ENCODE measurements around the gene CCDC197. TPM values are rescaled to one million over a fixed set of nuclear protein-coding genes. Genes with fewer than 3 reads are reported as not detected.
A peak's percentile ranks its signal among the peaks of the same experiment; 100 is the strongest.

CCDC197 gene
- total and polyA plus RNA-seq, 5 donors from 2014 or later: not detected

DNA sequence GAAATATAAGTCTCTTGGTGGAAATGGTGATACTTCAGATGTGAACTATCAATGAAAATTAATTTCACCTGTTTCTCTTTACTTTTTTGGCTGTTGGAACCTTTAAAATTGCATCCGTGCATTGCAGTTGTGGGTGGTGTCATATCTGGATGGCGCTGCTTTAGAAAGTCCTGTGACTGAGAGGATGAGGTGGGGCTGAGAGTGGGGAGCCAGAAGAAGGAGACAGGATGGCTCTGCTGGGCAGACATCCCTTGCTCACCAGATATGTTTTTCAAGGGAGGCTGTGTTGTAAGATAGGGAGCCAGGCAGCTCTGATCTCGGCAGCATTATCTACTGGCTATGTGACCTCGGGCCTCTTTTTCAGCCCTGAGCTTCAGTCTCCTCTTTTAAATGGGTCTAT lies 33.4 kb upstream of the CCDC197 start:
- Mint-ChIP-seq H3K4me1 (peaks cover 29 to 67% (median 51%) of the 10 kb centered on the region in 4 donors), H3K9me3 (peaks cover 0 to 4% (median 0%) of the 10 kb centered on the region in 7 donors), H3K4me3 (peak overlapping the region in 3 of 4 donors; percentile 61 to 68 (median 67)), H3K36me3 (no peaks in the 10 kb centered on the region), H3K27ac (peak overlapping the region; percentile 87 to 98 (median 97)), H3K27me3 (no peaks in the 10 kb centered on the region)
- H3K4me3 ChIP-seq (ENCODE audit: low read depth, low read length): peak overlapping the region; percentile 57
- DNase-seq (peak in 1 of 3 donors; percentile 56), ATAC-seq (ENCODE audit: low read depth in 2 of 2) (no peak)
- no peaks in the 10 kb centered on the region for H3K36me3 ChIP-seq (ENCODE audit: control insufficient read depth, insufficient read depth, low read length)
- no peaks in the 10 kb centered on the region for H3K27me3 ChIP-seq (ENCODE audit: control insufficient read depth, insufficient read depth, low read length)
- H3K9me3 ChIP-seq (ENCODE audit: control insufficient read depth in 2 of 2, low read length in 2 of 2): no peaks in the 10 kb centered on the region
- peaks cover 58% of the 10 kb centered on the region for H3K4me1 ChIP-seq (ENCODE audit: control insufficient read depth, insufficient read depth, low read length, poor library complexity, severe bottlenecking)
- peak overlapping the region; percentile 87 for H3K27ac ChIP-seq (ENCODE audit: insufficient read depth, low read length, poor library complexity, severe bottlenecking)

DNA sequence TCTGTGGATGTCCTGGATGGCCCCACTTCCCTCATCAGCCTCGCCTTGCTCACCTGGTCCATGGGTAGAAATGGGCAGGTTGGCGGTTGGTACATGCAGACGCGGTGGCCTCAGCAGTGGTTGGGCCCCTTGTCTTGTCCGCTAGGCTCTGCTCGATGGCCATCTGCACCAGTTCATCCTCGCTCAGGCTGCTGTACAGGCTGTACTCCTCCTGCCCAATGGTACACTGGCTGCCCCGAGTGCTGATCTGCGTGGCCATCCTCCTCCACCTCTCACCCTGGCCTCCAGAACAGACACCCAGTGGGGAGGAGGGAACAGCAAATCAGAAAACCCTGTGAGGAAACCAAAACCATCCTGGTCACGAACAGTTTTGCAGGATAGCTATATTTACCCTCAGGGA lies 32.8 kb upstream of the CCDC197 start:
- peaks cover 24 to 61% (median 46%) of the 10 kb centered on the region in 4 donors for H3K4me1 Mint-ChIP-seq
- no peaks in the 10 kb centered on the region for H3K36me3 Mint-ChIP-seq
- H3K27ac Mint-ChIP-seq: no peak overlapping the region
- Histone ChIP-seq H3K4me1 (ENCODE audit: control insufficient read depth, insufficient read depth, low read length, poor library complexity, severe bottlenecking) (peaks cover 52% of the 10 kb centered on the region), H3K27ac (ENCODE audit: insufficient read depth, low read length, poor library complexity, severe bottlenecking) (peak overlapping the region; percentile 87), H3K4me3 (ENCODE audit: low read depth, low read length) (peak overlapping the region; percentile 7), H3K36me3 (ENCODE audit: control insufficient read depth, insufficient read depth, low read length) (no peaks in the 10 kb centered on the region), H3K27me3 (ENCODE audit: control insufficient read depth, insufficient read depth, low read length) (no peaks in the 10 kb centered on the region), H3K9me3 (ENCODE audit: control insufficient read depth in 2 of 2, low read length in 2 of 2) (no peaks in the 10 kb centered on the region)
- H3K4me3 Mint-ChIP-seq: peak overlapping the region in 1 of 4 donors; percentile 0
- H3K9me3 Mint-ChIP-seq: peaks cover 0 to 4% (median 0%) of the 10 kb centered on the region in 7 donors
- DNase-seq (no peak), ATAC-seq (ENCODE audit: low read depth in 2 of 2) (no peak)
- H3K27me3 Mint-ChIP-seq: no peaks in the 10 kb centered on the region

DNA sequence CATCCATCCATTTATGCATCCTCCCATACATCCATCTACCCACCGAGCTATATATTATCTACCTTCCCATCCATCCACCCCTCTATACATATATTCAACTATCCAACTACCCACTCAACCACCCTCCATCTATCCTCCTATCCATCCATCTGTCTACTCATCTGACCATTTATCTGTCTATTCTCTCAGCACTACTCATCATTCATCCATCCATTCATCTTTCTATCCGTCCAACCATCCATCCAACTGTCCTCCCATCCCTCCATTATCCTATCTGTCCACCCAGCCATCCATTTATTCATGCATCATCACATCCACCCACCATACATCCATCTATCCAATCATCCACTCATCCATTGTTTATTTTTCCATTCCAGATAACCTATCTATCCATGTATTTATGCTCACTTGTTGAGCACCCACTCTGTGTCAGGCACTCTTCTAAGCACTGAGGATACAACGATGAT lies 32.2 kb upstream of the CCDC197 start:
- Mint-ChIP-seq H3K4me3 (peak overlapping the region in 2 of 4 donors; percentile 0 to 71), H3K4me1 (peaks cover 21 to 55% (median 40%) of the 10 kb centered on the region in 4 donors), H3K27me3 (no peaks in the 10 kb centered on the region), H3K27ac (peak overlapping the region; percentile 4 to 74 (median 66)), H3K36me3 (no peaks in the 10 kb centered on the region), H3K9me3 (peaks cover 0 to 4% (median 0%) of the 10 kb centered on the region in 7 donors)
- H3K9me3 ChIP-seq (ENCODE audit: control insufficient read depth in 2 of 2, low read length in 2 of 2): no peaks in the 10 kb centered on the region
- H3K27me3 ChIP-seq (ENCODE audit: control insufficient read depth, insufficient read depth, low read length): no peaks in the 10 kb centered on the region
- no peaks in the 10 kb centered on the region for H3K36me3 ChIP-seq (ENCODE audit: control insufficient read depth, insufficient read depth, low read length)
- H3K27ac ChIP-seq (ENCODE audit: insufficient read depth, low read length, poor library complexity, severe bottlenecking): no peak overlapping the region
- H3K4me3 ChIP-seq (ENCODE audit: low read depth, low read length): no peak overlapping the region
- DNase-seq (no peak), ATAC-seq (ENCODE audit: low read depth in 2 of 2) (no peak)
- peaks cover 46% of the 10 kb centered on the region for H3K4me1 ChIP-seq (ENCODE audit: control insufficient read depth, insufficient read depth, low read length, poor library complexity, severe bottlenecking)

DNA sequence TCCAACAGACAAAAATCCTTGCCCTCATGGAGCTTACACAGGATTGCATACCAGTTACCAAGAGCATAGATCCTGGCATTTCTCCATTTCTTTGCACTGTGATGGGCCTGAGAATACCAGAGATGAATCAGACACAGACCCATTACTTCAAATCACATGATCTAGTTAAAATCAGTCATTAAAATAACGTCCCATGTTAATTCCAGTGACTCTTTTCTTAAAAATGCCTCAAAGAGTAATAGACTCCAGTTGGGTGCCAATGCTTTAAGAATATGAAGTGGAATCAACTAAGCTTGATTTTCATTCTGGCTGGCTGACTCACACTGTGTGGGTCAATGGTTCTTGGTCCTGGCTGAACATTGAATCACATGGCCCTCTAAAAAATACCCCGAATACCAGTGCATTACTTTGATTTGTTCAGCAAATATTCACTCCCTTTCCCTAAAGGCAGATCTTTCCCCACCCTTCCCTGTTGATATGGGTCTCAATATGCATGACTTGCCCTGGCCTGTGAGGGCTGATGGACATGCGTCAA lies 31.7 kb upstream of the CCDC197 start:
- no peaks in the 10 kb centered on the region for H3K27me3 Mint-ChIP-seq
- Histone ChIP-seq H3K27ac (ENCODE audit: insufficient read depth, low read length, poor library complexity, severe bottlenecking) (no peak overlapping the region), H3K4me1 (ENCODE audit: control insufficient read depth, insufficient read depth, low read length, poor library complexity, severe bottlenecking) (peaks cover 44% of the 10 kb centered on the region), H3K4me3 (ENCODE audit: low read depth, low read length) (no peak overlapping the region), H3K36me3 (ENCODE audit: control insufficient read depth, insufficient read depth, low read length) (no peaks in the 10 kb centered on the region), H3K27me3 (ENCODE audit: control insufficient read depth, insufficient read depth, low read length) (no peaks in the 10 kb centered on the region), H3K9me3 (ENCODE audit: control insufficient read depth in 2 of 2, low read length in 2 of 2) (no peaks in the 10 kb centered on the region)
- peak overlapping the region in 1 of 4 donors; percentile 0 for H3K4me3 Mint-ChIP-seq
- H3K4me1 Mint-ChIP-seq: peaks cover 21 to 52% (median 36%) of the 10 kb centered on the region in 4 donors
- ATAC-seq (ENCODE audit: low read depth in 2 of 2): no peak
- no peak for DNase-seq
- H3K9me3 Mint-ChIP-seq: peaks cover 0 to 4% (median 0%) of the 10 kb centered on the region in 7 donors
- H3K36me3 Mint-ChIP-seq: no peaks in the 10 kb centered on the region
- H3K27ac Mint-ChIP-seq: peak overlapping the region in 1 of 3 donors; percentile 74

DNA sequence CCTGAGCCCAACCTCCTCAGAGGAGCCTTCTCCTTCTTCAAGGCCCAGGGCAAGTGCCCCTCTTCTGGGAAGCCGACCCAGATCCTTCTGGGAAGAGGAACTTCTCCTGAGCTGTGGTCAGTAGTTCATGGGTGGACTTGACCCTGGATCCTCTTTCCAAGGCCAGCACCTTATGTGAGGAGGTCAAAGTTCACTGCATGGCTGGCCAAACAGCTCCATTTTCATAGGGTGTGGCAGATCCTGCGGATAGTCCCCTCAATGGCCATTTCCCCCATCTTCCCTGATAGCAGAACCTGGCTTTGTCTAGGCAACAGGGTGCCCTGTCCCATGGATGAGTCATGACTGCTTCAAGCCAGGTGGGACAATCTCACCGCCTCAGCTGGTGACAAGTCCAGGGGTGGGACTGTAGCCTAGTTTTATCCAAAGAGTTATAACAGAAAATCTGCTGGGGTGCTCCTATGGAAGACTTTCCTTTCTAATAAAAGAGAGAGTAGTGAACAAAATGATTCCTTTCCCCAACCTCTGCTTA lies 31.1 kb upstream of the CCDC197 start:
- Mint-ChIP-seq H3K27me3 (no peaks in the 10 kb centered on the region), H3K27ac (peak overlapping the region in 2 of 3 donors; percentile 52 to 68), H3K4me3 (peak overlapping the region in 1 of 4 donors; percentile 18), H3K9me3 (peaks cover 0 to 4% (median 0%) of the 10 kb centered on the region in 7 donors), H3K36me3 (no peaks in the 10 kb centered on the region), H3K4me1 (peaks cover 21 to 53% (median 33%) of the 10 kb centered on the region in 4 donors)
- Histone ChIP-seq H3K9me3 (ENCODE audit: control insufficient read depth in 2 of 2, low read length in 2 of 2) (no peaks in the 10 kb centered on the region), H3K27me3 (ENCODE audit: control insufficient read depth, insufficient read depth, low read length) (no peaks in the 10 kb centered on the region), H3K36me3 (ENCODE audit: control insufficient read depth, insufficient read depth, low read length) (no peaks in the 10 kb centered on the region), H3K4me1 (ENCODE audit: control insufficient read depth, insufficient read depth, low read length, poor library complexity, severe bottlenecking) (peaks cover 44% of the 10 kb centered on the region), H3K27ac (ENCODE audit: insufficient read depth, low read length, poor library complexity, severe bottlenecking) (no peak overlapping the region), H3K4me3 (ENCODE audit: low read depth, low read length) (no peak overlapping the region)
- no peak for DNase-seq
- no peak for ATAC-seq (ENCODE audit: low read depth in 2 of 2)

DNA sequence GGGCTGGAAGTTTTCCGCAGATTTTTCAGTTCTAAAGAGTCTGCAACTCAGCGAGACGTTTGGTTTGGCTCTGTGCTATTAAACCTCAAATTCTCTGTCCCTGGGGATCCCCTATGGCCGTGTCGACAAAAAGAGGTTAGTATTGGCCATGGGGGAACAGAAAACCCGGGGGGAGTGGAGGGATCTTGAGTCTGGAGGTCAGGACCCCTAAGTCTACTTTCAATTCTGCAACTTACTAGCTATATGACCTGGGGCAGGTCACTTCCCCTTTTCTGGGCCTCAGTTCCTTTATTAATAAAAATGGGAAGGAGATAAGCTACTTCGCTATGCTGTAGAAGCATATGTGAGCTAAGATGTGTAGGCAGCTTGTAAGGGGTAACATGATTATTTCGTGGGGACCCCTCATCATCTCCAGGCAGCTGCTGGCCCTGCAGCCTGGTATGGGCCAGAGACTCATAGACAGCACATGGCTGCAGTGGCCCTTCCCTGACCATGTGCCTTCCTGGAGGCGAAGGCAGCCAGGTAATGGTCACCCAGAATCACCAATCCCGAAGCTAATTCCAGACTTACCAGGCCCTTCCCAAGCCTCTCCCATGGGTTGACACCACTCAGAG lies 29.4 kb upstream of the CCDC197 start:
- Histone ChIP-seq H3K4me3 (ENCODE audit: low read depth, low read length) (no peak overlapping the region), H3K27ac (ENCODE audit: insufficient read depth, low read length, poor library complexity, severe bottlenecking) (no peak overlapping the region), H3K9me3 (ENCODE audit: control insufficient read depth in 2 of 2, low read length in 2 of 2) (no peaks in the 10 kb centered on the region), H3K36me3 (ENCODE audit: control insufficient read depth, insufficient read depth, low read length) (no peaks in the 10 kb centered on the region), H3K4me1 (ENCODE audit: control insufficient read depth, insufficient read depth, low read length, poor library complexity, severe bottlenecking) (peaks cover 39% of the 10 kb centered on the region), H3K27me3 (ENCODE audit: control insufficient read depth, insufficient read depth, low read length) (no peaks in the 10 kb centered on the region)
- no peaks in the 10 kb centered on the region for H3K27me3 Mint-ChIP-seq
- DNase-seq (no peak), ATAC-seq (ENCODE audit: low read depth in 2 of 2) (no peak)
- H3K27ac Mint-ChIP-seq: no peak overlapping the region
- peak overlapping the region in 2 of 4 donors; percentile 4 to 6 for H3K4me3 Mint-ChIP-seq
- H3K4me1 Mint-ChIP-seq: peaks cover 20 to 52% (median 29%) of the 10 kb centered on the region in 4 donors
- no peaks in the 10 kb centered on the region for H3K36me3 Mint-ChIP-seq
- peaks cover 0 to 3% (median 0%) of the 10 kb centered on the region in 7 donors for H3K9me3 Mint-ChIP-seq

DNA sequence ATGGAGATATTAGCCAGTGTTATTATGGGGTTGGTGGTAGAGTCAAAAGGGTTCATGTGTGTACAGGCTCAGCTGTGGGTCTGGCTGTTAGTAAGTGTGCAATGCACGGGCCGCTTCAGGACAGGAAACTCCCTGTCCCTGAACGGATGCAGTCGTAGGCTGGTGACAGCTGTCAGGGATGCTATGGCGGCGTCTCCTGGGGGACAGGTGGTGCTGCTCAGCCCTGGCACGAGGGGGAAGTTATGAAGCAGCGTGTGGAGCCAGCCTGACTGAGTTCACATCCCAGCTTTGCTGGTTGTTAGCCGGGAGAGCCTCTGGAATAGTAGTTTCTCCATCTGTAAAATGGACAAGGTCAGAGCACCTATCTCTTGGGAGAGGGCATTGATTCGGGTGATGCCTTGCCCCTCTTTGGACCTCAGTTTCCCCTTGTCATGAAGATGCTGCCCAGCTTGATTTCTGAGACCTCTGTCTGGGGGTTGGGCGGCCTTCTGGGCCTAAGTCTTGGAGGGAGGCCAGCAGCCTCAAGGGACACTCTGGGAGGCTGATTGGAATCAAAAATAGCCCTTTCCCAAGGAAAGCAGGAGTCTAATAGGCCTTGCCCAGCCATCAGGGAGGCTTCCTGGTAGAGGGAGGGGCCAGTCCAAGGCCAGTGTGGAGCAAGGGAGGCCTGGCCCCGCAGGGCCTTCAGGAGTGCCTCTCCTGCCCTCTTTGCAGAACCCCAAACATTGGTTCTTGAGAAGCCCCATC lies 27.8 kb upstream of the CCDC197 start:
- Histone ChIP-seq H3K9me3 (ENCODE audit: control insufficient read depth in 2 of 2, low read length in 2 of 2) (no peaks in the 10 kb centered on the region), H3K4me3 (ENCODE audit: low read depth, low read length) (no peak overlapping the region), H3K4me1 (ENCODE audit: control insufficient read depth, insufficient read depth, low read length, poor library complexity, severe bottlenecking) (peaks cover 24% of the 10 kb centered on the region), H3K27ac (ENCODE audit: insufficient read depth, low read length, poor library complexity, severe bottlenecking) (no peak overlapping the region), H3K36me3 (ENCODE audit: control insufficient read depth, insufficient read depth, low read length) (no peaks in the 10 kb centered on the region), H3K27me3 (ENCODE audit: control insufficient read depth, insufficient read depth, low read length) (no peaks in the 10 kb centered on the region)
- Mint-ChIP-seq H3K27ac (peak overlapping the region in 1 of 3 donors; percentile 49), H3K4me1 (peaks cover 8 to 37% (median 20%) of the 10 kb centered on the region in 4 donors), H3K4me3 (peak overlapping the region in 1 of 4 donors; percentile 73), H3K9me3 (peaks cover 0 to 3% (median 0%) of the 10 kb centered on the region in 7 donors), H3K27me3 (no peaks in the 10 kb centered on the region), H3K36me3 (no peaks in the 10 kb centered on the region)
- ATAC-seq (ENCODE audit: low read depth in 2 of 2) (no peak), DNase-seq (no peak)

Measured in CD4-positive, CD25-positive, alpha-beta regulatory T cell (primary cell).